ENCODE results near the gene ZC2HC1B. TPM values are rescaled to one million over a fixed set of nuclear protein-coding genes. Genes with fewer than 3 reads are reported as not detected.
"Not testable (repeated sequence)": the region's sequence is repeated elsewhere in the genome, so short reads cannot be mapped to it uniquely, and the experiment has no call there.

The ZC2HC1B gene
- total RNA-seq, 1 donor from 2014 or later = not detected

DNA sequence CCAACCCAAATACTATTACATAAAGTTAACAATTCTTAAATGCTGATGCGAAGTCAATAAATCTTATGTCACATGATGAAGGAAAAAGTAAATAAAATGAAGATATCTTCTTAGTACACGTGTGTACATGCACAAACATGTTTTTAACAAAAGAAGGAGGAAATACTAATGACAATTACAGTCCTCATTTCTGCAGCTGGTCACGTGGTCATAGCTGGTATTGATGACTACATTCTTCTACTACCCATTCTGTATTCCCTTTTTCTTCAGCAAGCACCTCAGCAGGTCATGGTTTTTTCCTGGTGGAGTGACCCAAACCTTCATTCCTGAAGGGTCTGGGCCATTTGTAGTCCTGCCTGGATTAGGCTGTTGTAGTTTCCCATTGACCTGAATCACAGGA is 4.5 kb downstream of the ZC2HC1B start:
- not testable (repeated sequence) for DNase-seq (ENCODE audit: low spot score)

DNA sequence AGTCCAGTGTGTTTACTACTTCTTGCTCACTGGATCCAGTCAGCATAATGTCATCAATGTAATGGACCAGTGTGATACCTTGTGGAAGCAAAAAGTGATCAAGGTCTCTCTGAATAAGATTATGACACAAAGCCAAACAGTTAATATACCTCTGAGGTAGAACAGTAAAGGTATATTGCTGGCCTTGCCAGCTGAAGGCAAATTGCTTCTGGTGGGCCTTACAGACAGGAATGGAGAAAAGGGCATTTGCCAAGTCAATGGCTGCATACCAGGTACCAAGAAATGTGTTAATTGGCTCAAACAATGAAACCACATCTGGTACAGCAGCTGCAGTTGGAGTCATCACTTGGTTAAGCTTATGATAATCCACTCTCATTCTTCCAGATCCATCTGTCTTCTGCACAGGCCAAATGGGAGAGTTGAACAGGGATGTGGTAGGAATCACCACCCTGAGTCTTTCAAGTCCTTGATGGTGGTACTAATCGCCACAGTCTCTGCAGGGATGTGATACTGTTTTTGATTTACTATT is 7.0 kb downstream of the ZC2HC1B start:
- not testable (repeated sequence) for DNase-seq (ENCODE audit: low spot score)

DNA sequence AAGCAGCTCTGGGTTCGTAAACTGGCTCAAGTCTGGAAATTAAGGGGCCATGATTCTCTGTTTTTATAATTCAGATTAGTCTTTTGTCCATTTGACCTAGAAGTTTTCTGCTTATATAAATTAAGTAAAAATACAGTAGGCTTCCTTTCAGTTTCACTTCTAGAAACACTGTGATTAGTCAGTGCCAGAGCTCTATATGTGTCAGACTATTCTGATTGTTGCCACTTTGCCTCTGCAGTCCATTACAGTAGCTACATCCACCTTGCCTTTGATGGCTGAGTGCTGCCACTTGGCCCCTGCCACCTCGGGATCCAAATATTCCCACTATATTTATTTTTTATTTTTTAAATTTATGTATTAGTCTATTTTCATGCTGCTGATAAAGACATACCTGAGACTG is 7.9 kb downstream of the ZC2HC1B start:
- DNase-seq (ENCODE audit: low spot score) = no peak

DNA sequence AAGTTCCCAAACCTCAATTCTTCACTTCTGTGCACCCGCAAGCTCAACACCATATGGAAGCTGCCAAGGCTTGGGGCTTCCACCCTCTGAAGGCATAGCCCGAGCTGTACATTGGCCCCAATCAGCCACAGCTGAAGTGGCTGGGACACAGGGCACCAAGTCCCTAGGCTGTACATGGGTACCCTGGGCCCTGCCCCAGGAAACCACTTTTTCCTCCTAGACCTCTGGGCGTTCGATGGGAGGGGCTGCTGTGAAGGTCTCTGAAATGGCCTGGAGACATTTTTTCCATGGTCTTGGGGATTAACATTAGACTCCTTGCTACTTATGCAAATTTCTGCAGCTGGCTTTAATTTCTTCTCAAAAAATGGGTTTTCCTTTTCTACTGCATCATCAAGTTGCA is 9.3 kb downstream of the ZC2HC1B start:
- DNase-seq (ENCODE audit: low spot score) = not testable (repeated sequence)

DNA sequence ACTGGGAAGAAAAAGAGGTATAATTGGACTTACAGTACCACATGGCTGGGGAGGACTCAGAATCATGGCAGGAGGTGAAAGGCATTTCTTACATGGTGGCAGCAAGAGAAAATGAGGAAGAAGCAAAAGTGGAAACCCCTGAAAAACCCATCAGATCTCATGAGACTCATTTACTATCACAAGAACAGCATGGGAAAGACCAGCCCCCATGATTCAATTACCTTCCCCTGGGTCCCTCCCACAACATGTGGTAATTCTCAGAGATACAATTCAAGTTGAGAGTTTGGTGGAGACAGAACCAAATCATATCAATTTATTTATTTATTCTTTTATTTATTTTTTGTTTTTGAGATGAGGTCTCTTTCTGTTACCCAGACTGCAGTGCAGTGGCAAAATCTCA is 10.2 kb downstream of the ZC2HC1B start:
- DNase-seq (ENCODE audit: low spot score) = not testable (repeated sequence)

DNA sequence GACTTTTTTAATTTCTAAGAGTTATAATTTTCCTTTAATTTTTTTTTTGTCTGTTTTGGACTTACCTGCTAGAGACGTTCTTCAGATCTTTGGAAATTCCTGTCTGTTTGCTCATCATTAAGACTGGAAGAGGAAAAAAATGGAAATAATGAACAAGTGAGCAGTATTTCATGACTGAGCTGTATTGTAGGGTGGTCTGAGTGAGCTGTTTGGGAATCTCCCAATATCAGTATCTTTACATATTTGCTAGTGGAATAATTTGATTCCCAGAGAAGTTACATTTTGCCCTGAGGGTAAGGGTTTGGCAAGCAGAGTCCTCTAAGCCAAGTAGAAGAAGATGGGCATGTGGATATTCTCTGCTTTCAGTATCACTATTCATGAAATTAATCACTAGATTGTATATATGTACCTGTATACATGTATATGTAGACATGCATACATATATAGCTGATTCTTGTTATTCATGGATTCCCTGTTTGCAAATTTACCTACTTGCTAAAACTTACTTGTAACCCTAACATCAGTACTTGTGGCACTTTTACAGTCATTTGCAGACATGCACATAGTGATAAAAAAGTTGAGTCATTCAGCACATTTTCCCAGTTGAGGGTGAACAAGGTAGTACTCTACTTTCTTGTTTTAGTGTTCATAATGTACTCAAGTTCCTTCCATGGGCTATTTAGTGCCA is 13.5 kb downstream of the ZC2HC1B start:
- DNase-seq (ENCODE audit: low spot score) = no peak

DNA sequence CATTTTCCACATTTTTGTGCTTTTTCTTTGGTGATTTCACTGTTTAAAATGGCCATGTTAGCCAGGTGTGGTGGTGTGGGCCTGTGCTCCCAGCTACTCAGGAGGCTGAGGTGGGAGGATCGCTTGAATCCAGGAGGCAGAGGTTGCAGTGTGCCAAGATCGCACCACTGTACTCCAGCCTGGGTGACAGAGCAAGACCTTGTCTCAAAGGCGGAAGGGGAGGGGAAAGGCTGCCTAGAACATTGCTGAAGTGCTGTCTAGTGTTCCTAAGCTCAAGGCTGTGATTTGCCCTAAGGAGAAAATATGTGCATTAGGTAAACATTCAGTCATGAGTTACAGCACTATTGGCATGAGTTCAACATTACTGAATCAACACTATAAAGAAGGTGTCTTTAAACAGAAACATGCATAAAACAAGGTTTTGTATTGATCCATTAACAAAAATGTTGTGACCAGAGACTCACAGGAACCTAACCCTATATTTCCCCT is 14.0 kb downstream of the ZC2HC1B start:
- no peak for DNase-seq (ENCODE audit: low spot score)

DNA sequence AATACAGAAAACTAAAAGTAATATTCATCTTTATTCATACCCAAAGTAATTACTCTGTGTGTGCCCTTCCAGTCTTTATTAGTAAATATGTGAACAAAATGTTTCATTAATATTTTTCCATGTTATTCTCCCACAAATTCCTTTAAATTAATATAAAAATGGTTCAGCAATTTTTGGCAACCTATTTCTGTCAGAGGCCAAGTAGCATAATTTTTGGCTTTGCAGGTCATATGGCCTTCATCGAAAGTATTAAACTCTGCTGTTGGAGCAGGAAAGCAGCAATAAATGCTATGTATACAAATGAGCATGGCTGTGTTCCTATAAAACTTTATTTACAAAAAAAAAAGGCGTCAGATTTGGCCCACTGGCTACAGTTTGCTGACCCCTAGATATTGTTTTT is 16.1 kb downstream of the ZC2HC1B start:
- no peak for DNase-seq (ENCODE audit: low spot score)

DNA sequence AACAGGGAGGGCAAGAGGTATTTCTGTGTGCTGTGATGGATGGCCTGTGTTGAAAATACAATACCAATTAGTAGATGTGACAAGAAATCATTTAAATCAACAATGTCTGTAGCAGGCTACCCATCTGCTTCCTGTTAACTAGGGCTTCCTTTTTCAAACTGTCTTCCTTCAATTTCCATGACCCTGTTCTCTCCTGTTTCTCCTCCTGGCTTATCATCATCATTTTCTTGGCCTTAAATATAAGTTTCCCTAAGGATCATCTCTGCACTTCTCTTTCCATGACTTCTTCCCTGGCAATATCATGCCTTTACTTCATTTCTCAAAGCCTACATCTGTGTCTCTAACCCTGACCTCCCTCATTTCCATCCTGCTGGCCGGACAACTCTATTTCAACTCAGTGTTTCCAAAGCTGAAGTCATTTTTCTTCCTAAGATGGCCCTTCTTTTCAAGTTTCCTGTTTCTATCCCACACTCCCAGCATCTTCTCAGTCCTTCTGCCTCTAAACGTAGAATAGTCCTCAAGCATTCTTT is 18.2 kb downstream of the ZC2HC1B start:
- no peak for DNase-seq (ENCODE audit: low spot score)

DNA sequence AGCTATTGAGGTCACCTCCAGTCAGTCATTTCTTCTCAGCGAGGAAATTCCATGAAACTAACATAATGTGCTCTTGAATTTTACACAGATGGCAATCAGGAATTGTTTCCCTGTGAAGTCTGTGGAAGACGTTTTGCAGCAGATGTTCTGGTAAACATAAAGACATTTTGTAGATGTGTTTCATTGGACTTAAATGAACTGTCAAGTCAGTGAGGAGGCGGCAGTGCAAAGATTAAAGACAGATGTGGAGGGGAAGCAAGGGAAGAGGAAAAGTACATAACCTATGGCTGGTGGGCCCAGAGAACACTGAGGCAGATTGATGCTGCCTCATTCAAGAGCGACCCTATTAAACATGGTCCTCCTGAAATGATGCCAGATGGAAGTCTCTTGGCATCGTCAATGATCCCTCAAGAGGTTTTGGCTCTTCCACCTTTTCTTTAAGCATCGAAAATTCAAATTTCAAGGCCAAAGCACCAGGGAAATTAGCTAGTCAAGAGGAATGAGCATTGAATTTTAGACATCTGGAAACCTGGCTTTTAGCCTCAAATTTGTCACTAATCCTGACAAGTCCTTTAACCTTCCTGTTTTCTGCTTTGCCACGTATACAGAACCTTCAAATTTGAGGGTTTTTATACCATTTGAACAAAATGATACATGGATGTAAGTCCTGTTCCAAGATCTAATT is 20.1 kb downstream of the ZC2HC1B start:
- DNase-seq (ENCODE audit: low spot score) = no peak

DNA sequence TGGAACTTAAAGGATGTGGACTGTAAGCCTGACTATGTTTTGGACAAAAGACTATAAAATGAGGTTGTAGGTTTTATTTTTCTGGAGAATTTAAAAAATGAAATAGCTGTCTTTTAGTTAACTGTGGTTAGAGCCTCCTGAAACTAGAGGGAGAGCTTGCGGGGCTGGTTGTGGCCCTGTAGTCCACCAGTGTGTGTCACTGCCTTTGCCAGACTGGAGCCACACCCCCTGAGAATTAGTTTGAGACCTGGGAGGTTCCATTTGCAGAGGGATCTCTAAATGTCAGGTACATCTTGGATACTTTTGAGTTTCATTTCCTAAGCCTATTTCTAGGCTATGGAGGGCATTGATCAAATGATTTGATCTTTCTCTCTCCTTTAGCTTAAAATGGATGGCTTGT is 20.8 kb downstream of the ZC2HC1B start:
- no peak for DNase-seq (ENCODE audit: low spot score)

DNA sequence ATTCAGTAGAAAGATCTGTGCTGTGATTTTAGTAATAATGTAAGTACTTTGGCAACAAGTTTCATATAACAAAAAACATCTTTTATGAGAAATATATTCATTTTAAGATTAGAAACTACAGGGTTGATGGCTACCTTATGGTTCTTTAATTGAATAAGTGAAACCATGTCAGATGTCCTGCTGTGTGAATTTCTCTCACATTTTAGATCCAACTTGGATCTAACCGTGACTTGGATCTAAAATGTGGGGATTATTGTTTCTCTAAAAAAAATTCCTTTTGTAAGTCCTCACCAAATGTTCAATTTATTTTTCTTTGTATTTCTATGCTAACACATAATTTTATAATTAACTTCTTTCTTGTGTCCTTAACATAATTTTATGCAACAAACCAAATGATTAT is 30.4 kb downstream of the ZC2HC1B start:
- DNase-seq (ENCODE audit: low spot score) = no peak

DNA sequence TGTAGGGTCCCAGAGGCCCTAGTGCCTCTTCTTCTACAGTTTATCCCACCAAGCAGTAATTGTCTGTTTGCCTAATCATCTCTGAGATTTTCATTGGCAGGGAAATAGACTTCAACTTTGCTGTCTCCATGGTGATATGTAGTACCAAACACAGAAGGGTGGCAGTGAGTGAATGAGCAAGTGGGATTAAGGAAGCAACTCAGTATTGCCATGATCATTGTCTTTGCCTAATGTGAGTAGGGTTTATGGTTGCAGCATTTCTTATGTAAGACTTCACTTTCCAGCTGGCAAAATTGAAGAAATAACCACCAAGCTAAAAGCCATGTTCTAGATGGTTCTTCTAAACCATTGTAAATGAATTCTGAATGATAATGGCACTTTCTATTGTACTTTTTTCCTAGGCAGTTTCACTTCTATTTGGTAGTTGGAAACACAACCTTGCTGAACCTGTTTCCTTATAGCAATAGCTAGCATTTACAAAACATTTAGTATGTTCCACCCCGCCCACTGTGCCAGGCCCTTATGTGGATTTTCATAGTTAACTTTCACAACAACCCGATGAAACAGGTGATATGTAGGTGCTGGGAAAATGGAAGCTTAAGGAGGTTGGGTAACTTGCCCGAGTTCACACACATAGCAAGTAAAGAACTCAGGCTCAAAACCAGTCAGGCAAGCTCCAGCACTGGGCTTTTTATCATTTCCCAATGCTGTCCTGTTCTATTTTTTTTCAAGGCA is 32.0 kb downstream of the ZC2HC1B start:
- DNase-seq (ENCODE audit: low spot score) = no peak

DNA sequence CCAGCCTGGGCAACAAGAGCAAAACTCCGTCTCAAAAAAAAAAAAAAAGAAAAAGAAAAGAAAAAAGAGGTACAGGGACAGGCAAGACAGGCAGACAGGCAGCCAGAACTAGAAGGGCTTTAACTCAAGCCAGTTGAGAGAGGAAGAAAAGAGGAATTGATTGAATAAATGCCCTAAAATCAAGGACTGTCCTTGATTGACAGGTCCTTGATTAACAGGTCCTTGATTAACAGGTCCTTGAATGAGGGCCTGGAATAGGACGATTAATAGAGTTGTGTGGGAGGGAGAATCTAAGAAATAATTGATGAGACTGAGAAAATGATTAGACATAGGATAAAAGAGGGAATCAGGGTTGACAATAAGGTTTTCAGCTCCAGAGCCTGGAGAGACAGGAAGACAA is 36.1 kb downstream of the ZC2HC1B start:
- no peak for DNase-seq (ENCODE audit: low spot score)

DNA sequence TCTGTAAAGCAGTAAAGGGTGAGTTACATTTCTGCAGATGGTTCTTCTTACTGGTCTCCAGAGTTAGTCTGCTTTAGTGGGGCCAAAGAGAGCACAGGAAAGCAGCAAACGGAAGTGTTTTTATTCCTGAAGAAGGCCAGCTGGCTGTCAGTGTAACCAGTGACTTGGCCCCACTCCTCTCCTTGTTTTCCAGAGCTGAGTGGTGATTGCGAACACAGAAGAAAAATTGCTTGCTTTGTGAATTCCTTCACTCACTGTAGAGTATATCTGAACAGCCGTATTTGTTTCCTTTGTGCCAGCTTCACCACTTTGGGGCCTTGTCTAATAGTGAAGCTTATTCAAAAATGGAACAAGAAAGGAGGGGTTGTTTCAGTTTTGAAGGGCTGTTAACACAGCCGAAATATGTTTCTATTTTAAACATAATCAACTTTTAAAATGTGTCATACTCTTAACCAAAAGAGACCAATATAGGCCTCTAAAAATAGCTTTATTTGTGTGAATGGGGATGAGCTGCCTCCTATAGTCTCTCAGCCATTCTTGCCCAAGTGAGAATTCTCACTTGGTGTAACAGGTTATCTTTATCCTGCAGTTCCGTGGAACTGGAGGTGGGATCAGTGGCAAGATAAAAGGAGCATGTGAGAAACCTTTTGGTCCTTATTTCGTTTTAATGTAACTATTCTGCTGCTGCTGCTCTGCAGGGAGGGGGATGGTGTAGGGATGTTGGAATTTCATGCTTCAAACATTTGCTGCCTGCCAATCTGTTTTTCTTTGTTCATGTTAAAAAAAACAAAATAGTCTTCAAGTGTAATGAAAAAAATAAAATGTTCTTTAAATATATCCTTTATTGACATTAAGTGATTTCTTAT is 37.8 kb downstream of the ZC2HC1B start:
- peak; percentile 47 for DNase-seq (ENCODE audit: low spot score)

DNA sequence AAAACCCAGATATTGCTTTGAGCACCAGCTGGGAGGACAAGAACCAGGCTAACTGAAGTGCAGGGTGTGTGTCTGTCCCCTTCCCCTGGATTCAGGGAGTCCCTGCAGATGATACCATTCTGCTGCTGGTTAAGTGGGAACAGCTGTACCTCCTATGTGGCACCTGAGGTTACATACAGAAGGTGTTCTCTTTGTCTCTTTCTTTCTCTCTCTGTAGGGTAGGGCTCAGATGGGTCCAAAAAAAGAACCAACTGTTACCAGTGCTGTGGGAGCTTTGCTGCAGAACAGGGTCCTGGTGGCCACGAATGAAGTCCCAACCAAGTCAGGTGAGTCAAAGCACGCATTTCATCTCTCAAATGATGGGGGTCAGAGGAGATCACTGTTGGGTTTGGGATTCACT is 38.6 kb downstream of the ZC2HC1B start:
- DNase-seq (ENCODE audit: low spot score) = no peak

DNA sequence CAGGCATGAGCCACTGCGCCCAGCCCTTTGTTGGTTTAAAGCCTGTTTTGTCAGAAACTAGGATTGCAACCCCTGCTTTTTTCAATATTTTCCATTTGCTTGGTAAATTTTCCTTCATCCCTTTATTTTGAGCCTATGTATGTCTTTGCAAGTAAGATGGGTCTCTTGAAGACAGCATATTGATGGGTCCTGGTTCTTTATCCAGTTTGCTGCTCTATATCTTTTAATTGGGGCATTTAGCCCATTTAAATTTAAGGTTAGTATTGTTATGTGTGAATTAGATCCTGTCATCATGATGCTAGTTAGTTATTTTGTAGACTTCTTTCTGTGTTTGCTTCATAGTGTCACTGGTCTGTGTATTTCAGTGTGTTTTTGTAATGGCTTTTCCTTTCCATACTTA is 46.8 kb downstream of the ZC2HC1B start:
- DNase-seq (ENCODE audit: low spot score) = no peak

DNA sequence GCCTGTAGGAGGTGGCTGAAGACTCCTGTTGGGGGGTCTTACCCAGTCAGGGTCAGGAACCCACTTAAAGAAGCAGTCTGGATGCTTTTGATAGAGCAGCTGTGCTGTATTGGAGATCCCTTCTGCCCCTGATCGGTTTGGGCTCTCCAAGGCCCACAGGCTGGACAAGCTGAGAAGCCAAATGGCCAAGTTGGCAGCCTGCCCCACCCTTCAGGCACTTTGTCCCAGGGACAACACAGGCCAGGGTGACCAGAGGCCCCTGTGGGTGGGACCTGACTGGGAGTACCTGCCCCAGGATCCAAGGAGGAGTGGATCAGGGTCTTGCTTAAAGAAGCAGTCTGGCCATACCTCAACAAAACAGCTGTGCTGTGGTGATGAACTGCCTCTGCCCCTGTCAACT is 48.4 kb downstream of the ZC2HC1B start:
- DNase-seq (ENCODE audit: low spot score) = no peak

DNA sequence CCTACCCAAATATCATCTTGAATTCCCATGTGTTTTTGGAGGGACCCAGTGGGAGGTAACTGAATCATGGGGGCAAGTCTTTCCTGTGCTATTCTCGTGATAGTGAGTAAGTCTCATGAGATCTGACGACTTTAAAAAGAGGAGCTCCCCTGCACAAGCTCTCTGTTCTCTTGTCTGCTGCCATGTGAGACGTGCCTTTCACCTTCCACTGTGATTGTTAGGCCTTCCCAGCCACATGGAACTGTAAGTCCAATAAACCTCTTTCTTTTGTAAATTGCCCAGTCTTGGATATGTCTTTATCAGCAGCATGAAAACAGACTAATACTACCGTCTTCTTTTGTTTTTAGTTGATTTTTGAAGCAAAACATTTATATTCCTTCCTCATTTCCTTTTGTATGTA is 52.8 kb downstream of the ZC2HC1B start:
- DNase-seq (ENCODE audit: low spot score) = not testable (repeated sequence)

DNA sequence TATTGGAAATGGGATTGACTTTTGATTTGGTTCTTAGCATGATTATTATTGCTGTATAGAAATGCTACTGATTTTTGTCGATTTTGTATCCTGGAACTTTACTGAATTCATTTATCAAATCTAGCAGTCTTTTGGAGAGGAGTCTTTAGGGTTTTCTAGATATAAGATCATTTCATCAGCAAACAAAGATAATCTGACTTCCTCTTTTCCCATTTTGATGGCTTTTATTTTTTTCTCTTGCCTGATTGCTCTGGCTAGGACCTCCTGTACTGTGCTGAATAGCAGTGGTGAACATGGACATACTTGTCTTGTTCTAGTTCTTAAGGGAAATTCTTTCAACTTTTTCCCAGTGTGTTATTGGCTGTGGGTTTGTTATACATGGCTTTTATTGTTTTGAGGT is 64.6 kb downstream of the ZC2HC1B start:
- DNase-seq (ENCODE audit: low spot score) = no peak

DNA sequence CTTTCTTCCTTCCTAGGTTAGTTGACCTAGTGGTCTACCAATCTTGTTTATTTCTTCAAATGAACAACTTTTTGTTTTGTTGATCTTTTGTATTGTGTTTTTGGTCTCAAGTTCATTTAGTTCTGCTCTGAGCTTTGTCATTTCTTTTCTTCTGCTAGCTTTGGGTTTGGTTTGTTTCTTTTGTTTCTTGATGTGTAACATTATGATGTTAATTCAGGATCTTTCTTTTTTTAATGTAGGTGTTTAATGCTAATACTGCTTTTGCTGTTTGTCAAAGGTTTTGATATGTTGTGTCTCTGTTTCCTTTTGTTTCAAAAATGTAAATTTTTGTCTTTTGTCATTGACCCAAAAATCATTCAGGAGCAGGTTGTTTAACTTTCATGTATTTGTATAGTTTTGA is 65.7 kb downstream of the ZC2HC1B start:
- no peak for DNase-seq (ENCODE audit: low spot score)
